ENCODE results near the gene NRF1. TPM values are rescaled to one million over a fixed set of nuclear protein-coding genes. Genes with fewer than 3 reads are reported as not detected.

The NRF1 gene
- total RNA-seq, 2 donors from 2014 or later, result 13.4 to 15.7 TPM

DNA sequence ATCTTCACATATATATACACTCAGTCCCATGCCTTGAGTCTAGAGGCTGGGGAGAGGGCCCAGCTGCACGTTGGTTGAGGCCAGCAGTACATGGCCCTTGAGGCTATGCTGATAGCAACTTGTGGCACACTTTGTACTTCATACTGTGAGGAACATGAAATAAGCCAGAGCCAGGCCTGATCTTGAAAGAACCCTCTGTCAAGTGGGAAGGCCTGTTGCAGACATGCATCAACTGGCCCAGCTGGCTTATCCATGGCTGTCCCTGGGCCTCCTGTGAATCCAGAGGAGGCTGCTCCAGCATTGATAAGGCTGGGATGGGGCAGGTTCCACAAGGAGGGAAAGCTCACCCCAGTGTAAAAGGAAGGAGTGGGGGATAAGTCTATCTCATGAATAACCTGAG, 140.4 kb downstream of the NRF1 start:
- Histone ChIP-seq H3K9ac (ENCODE audit: low read depth in 2 of 2, low read length in 2 of 2) (no peak overlapping the region), H3K27ac (no peak overlapping the region), H3K4me3 (no peak overlapping the region), H3K9me3 (no peaks in the 10 kb centered on the region), H3K4me1 (no peaks in the 10 kb centered on the region), H3K36me3 (no peaks in the 10 kb centered on the region), H3K27me3 (no peaks in the 10 kb centered on the region)
- TF ChIP-seq, protein P1, sequence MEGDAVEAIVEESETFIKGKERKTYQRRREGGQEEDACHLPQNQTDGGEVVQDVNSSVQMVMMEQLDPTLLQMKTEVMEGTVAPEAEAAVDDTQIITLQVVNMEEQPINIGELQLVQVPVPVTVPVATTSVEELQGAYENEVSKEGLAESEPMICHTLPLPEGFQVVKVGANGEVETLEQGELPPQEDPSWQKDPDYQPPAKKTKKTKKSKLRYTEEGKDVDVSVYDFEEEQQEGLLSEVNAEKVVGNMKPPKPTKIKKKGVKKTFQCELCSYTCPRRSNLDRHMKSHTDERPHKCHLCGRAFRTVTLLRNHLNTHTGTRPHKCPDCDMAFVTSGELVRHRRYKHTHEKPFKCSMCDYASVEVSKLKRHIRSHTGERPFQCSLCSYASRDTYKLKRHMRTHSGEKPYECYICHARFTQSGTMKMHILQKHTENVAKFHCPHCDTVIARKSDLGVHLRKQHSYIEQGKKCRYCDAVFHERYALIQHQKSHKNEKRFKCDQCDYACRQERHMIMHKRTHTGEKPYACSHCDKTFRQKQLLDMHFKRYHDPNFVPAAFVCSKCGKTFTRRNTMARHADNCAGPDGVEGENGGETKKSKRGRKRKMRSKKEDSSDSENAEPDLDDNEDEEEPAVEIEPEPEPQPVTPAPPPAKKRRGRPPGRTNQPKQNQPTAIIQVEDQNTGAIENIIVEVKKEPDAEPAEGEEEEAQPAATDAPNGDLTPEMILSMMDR (IDR thresholded peaks at IDR 0.05), result no peak
- intact Hi-C loops (cut with DNase I), result no loop called here
- DNase-seq, result no peak

DNA sequence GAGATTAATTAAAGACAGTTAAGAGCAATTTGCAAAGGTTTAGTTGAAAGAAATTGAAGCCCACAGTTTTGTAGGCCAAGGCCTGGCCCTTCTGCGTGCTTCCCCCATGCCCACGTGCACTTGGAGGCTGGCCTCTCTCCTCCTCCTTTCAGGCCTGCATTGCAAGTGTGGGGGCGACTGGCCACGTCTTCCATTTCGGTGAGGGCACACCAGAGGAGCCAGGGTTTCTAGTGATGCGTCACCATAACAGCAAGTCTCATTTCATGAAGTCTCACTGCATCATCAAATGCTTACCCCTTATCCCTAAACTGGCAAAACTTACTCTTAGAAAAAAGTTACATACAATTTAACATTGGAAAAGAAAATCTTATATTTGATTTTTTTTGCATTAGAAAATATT, 141.2 kb downstream of the NRF1 start:
- Histone ChIP-seq H3K36me3 (no peaks in the 10 kb centered on the region), H3K9ac (ENCODE audit: low read depth in 2 of 2, low read length in 2 of 2) (no peak overlapping the region)

DNA sequence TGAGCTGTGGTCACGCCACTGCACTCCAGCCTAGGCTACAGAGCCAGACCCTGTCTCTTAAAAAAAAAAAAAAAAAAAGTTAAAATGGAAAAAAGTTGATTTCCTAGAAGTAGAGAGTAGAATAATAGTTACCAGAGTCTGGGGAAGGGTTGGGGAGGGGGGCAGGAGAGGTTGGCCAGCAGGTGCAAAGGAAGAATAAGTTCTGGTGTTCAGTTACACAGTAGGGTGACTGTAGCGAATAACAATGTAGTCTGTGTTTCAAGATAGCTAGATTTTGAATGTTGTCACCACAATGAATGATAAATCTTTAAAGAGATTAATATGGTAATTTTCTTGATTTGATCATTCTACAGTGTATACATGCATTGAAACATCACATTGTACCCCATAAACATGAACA, 142.9 kb downstream of the NRF1 start:
- no peak for DNase-seq
- H3K9ac ChIP-seq (ENCODE audit: low read depth in 2 of 2, low read length in 2 of 2), result no peak overlapping the region
- no peaks in the 10 kb centered on the region for H3K27me3 ChIP-seq
- no peak overlapping the region for H3K4me3 ChIP-seq
- H3K4me1 ChIP-seq, result no peaks in the 10 kb centered on the region
- no peak overlapping the region for H3K27ac ChIP-seq
- H3K36me3 ChIP-seq, result no peaks in the 10 kb centered on the region
- no peaks in the 10 kb centered on the region for H3K9me3 ChIP-seq
- intact Hi-C loops (cut with DNase I), result no loop called here
- TF ChIP-seq, protein P1 (IDR thresholded peaks at IDR 0.05), result no peak

More for the DNA sequence above, 141.2 kb downstream of the NRF1 start:
- Histone ChIP-seq H3K9me3 (no peaks in the 10 kb centered on the region), H3K27ac (no peak overlapping the region), H3K4me3 (no peak overlapping the region), H3K4me1 (no peaks in the 10 kb centered on the region), H3K27me3 (no peaks in the 10 kb centered on the region)
- TF ChIP-seq, protein P1 (IDR thresholded peaks at IDR 0.05), result no peak
- intact Hi-C loops (cut with DNase I), result no loop called here
- no peak for DNase-seq

DNA sequence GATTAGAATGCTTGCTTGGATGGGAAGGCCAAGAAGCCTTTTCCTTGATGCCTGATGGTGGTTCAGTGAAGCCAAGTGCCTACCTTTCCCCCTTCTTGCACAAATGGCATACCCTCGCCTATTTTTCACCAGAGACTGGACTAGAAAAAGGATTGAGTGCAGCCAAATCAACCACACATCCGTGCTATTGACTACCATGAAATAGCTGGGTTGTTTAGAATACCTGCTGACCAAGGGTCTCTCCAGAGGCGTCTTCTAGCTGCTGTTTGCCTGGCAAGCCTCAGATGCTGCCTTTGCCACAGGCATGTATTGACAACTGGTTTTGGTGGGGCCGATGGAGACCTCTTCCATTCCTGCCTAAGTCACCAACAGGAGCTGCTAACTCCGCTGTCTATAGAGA, 146.5 kb downstream of the NRF1 start:
- DNase-seq, result no peak
- no peak overlapping the region for H3K9ac ChIP-seq (ENCODE audit: low read depth in 2 of 2, low read length in 2 of 2)
- H3K36me3 ChIP-seq, result no peaks in the 10 kb centered on the region
- H3K4me3 ChIP-seq, result no peak overlapping the region
- H3K27ac ChIP-seq, result no peak overlapping the region
- no peaks in the 10 kb centered on the region for H3K9me3 ChIP-seq
- H3K27me3 ChIP-seq, result no peaks in the 10 kb centered on the region
- no peaks in the 10 kb centered on the region for H3K4me1 ChIP-seq
- TF ChIP-seq, protein P1 (IDR thresholded peaks at IDR 0.05), result no peak
- intact Hi-C loops (cut with DNase I), result no loop called here

DNA sequence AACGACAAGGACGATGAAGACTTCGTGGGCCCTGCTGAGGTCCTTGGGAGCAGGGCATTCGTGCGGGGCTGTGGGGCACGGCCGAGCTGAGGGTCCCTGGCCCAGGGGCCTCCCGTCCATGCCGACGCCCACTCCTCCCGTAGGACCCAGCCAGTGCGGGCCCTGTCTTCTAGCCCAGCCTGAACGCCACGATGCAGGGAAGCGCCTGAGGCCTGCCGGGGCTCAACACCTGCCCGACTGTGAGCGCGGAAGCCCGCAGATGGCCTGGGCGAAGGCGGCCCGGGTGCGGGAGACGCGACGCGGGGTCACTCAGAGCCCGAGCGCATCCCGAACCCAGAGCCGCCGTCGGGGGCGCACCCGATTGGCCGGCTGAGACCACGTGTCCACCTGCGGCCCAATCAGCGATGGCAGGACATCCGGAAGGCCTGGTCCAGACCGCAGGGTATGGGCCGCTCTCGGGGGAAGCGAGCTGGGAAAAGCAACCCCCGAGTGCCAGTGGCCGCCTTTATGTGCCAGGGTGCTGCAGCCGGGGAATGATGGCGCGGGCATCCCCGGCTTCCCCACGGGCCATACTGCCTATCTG, 151.0 kb downstream of the NRF1 start:
- H3K9ac ChIP-seq (ENCODE audit: low read depth in 2 of 2, low read length in 2 of 2), result no peak overlapping the region
- H3K27ac ChIP-seq, result no peak overlapping the region
- no peaks in the 10 kb centered on the region for H3K27me3 ChIP-seq
- no peak overlapping the region for H3K4me3 ChIP-seq
- TF ChIP-seq, protein P1 (IDR thresholded peaks at IDR 0.05), result no peak
- no peaks in the 10 kb centered on the region for H3K36me3 ChIP-seq
- intact Hi-C loops (cut with DNase I), result no loop called here
- no peak for DNase-seq
- H3K4me1 ChIP-seq, result no peaks in the 10 kb centered on the region
- H3K9me3 ChIP-seq, result no peaks in the 10 kb centered on the region

All from colonic mucosa (tissue), 4 donors.